ENCODE measurements around the gene CLNS1A.

- no peak for TF ChIP-seq CTCF (IDR thresholded peaks at IDR 0.05)
- no peak for TF ChIP-seq EZH2 (IDR thresholded peaks at IDR 0.05; ENCODE audit: borderline replicate concordance, insufficient read depth, low read depth, low read length, poor library complexity, severe bottlenecking)
Observed at GRCh38 chr11:77609234-77609633, 28.4 kb downstream of the CLNS1A start.

Data from B cell (primary cell).